ENCODE measurements around the gene CDH23.

Gene CDH23

DNA sequence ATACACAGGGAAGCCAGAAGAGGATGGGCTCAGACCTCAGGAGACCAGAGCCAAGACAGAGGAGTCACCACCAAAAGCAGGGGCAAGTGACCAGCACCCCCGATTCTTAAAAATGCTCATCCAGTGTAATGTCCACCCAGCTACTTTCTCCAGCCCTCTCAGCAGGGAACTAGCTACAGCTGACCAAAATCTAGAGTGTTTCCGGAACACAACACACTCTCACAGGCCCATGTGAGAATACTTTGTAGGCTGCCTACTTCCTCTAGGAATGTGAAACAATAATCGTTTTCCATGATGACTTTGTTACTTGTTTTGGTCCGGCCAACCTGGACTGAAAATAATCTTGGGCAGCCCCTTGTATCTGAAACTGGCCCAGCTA, 439.9 kb downstream of the CDH23 start:
- H3K36me3 ChIP-seq (ENCODE audit: control insufficient read depth, insufficient read depth, low read length): peaks cover 3% of the 10 kb centered on the region
- H3K27me3 ChIP-seq (ENCODE audit: control insufficient read depth, insufficient read depth, low read length, poor library complexity, severe bottlenecking): no peaks in the 10 kb centered on the region
- no peaks in the 10 kb centered on the region for H3K9me3 ChIP-seq (ENCODE audit: control insufficient read depth, low read length)
- H3K27ac ChIP-seq (ENCODE audit: insufficient read depth, low read depth, low read length, poor library complexity, severe bottlenecking): peak overlapping the region; percentile 64
- peaks cover 56% of the 10 kb centered on the region for H3K4me1 ChIP-seq (ENCODE audit: control insufficient read depth, insufficient read depth, low read length)
- no peak overlapping the region for H3K4me3 ChIP-seq (ENCODE audit: insufficient read depth, low read depth, low read length)
- 93% methylated on average over 4 of the region's 4 CpGs for WGBS, 2 experiments

- Histone ChIP-seq H3K4me3 (ENCODE audit: insufficient read depth, low read depth, low read length) (no peak overlapping the region), H3K36me3 (ENCODE audit: control insufficient read depth, insufficient read depth, low read length) (no peaks in the 10 kb centered on the region), H3K4me1 (ENCODE audit: control insufficient read depth, insufficient read depth, low read length) (peaks cover 61% of the 10 kb centered on the region), H3K27ac (ENCODE audit: insufficient read depth, low read depth, low read length, poor library complexity, severe bottlenecking) (no peak overlapping the region), H3K9me3 (ENCODE audit: control insufficient read depth, low read length) (no peaks in the 10 kb centered on the region), H3K27me3 (ENCODE audit: control insufficient read depth, insufficient read depth, low read length, poor library complexity, severe bottlenecking) (no peaks in the 10 kb centered on the region)
- WGBS, 2 experiments: 83 to 84% methylated on average over 17 of the region's 17 CpGs
Observed at GRCh38 chr10:71837098-71837827, 440.5 kb downstream of the CDH23 start.

DNA sequence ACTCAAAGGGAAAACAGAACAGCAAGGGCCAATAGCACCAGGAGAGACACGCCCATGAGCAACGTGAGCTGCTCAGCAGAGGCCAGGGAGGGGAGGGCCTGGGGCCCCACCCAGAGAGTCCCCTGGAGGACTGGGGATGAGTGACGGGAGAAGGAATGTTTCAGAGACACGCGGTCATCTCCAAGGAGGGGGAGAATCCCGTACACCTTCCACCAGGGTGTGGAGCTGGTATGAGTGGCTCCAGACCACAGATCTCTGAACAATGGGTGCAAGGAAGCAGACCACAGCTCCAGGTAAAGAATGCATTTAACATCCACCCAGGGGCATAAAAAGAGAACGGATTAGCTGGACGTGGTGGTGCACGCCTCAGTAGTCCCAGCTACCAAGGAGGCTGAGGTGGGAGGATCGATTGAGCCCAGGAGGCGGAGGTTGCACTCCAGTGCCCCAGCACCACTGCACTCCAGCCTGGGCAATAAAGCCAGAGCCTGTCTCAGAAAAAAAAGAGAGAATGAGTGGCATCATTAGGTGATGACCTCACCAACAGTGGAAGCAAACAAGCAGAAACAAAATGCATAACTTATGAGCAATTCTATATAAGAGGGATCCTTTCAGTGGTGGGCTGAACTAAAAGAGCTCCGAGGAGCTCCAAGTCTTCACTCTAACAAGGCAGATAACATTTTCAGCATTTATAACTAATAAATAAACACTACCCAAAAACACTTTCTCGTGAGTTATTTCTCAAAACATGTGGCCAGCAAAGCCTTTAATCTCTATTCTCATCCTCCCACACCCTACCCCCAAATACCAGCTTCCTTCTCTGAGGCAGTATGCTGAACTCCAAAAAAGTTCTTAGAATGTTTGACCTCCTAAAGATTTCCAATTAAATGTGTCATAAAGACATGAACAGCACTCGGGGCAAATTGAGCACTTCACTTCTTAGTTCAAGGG, 441.8 kb downstream of the CDH23 start:
- Histone ChIP-seq H3K36me3 (ENCODE audit: control insufficient read depth, insufficient read depth, low read length) (no peaks in the 10 kb centered on the region), H3K27me3 (ENCODE audit: control insufficient read depth, insufficient read depth, low read length, poor library complexity, severe bottlenecking) (no peaks in the 10 kb centered on the region), H3K9me3 (ENCODE audit: control insufficient read depth, low read length) (no peaks in the 10 kb centered on the region), H3K4me1 (ENCODE audit: control insufficient read depth, insufficient read depth, low read length) (peaks cover 74% of the 10 kb centered on the region), H3K4me3 (ENCODE audit: insufficient read depth, low read depth, low read length) (no peak overlapping the region), H3K27ac (ENCODE audit: insufficient read depth, low read depth, low read length, poor library complexity, severe bottlenecking) (peak overlapping the region; percentile 91)
- 83 to 85% methylated on average over 14 of the region's 14 CpGs for WGBS, 2 experiments

GRCh38 chr10:71840177-71840957, 443.6 kb downstream of the CDH23 start:
- peak overlapping the region; percentile 16 for H3K4me3 ChIP-seq (ENCODE audit: insufficient read depth, low read depth, low read length)
- 22 to 28% methylated on average over 6 of the region's 6 CpGs for WGBS, 2 experiments
- H3K27ac ChIP-seq (ENCODE audit: insufficient read depth, low read depth, low read length, poor library complexity, severe bottlenecking): peak overlapping the region; percentile 91
- H3K4me1 ChIP-seq (ENCODE audit: control insufficient read depth, insufficient read depth, low read length): peaks cover 76% of the 10 kb centered on the region
- no peaks in the 10 kb centered on the region for H3K36me3 ChIP-seq (ENCODE audit: control insufficient read depth, insufficient read depth, low read length)
- no peaks in the 10 kb centered on the region for H3K9me3 ChIP-seq (ENCODE audit: control insufficient read depth, low read length)
- H3K27me3 ChIP-seq (ENCODE audit: control insufficient read depth, insufficient read depth, low read length, poor library complexity, severe bottlenecking): no peaks in the 10 kb centered on the region

GRCh38 chr10:71840958-71841335, 444.2 kb downstream of the CDH23 start:
- WGBS, 2 experiments: 74 to 76% methylated on average over 4 of the region's 4 CpGs
- Histone ChIP-seq H3K36me3 (ENCODE audit: control insufficient read depth, insufficient read depth, low read length) (no peaks in the 10 kb centered on the region), H3K27ac (ENCODE audit: insufficient read depth, low read depth, low read length, poor library complexity, severe bottlenecking) (peak overlapping the region; percentile 91), H3K4me1 (ENCODE audit: control insufficient read depth, insufficient read depth, low read length) (peaks cover 74% of the 10 kb centered on the region), H3K9me3 (ENCODE audit: control insufficient read depth, low read length) (no peaks in the 10 kb centered on the region), H3K27me3 (ENCODE audit: control insufficient read depth, insufficient read depth, low read length, poor library complexity, severe bottlenecking) (no peaks in the 10 kb centered on the region), H3K4me3 (ENCODE audit: insufficient read depth, low read depth, low read length) (peak overlapping the region; percentile 16)

DNA sequence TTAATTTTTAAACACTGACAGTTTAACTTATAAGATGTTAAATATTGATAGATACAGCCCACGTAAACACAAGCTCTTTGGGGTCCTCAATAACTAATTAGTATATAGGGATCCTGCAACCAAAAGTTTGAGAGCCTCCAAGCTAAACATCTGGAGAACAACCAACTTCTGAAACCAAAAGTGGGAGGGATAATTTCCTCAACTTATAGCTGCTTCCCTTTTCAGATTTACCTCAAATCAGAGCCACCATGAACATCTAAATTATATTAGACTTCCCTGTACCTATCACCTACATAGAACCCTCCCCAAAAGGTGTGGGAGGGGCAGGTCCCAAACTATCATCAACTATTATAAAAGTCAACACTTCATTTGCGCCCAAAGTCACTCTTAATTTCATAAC, 445.7 kb downstream of the CDH23 start:
- WGBS, 2 experiments: 100% methylated on average over 1 to 2 of the region's 2 CpGs
- Histone ChIP-seq H3K36me3 (ENCODE audit: control insufficient read depth, insufficient read depth, low read length) (no peaks in the 10 kb centered on the region), H3K4me1 (ENCODE audit: control insufficient read depth, insufficient read depth, low read length) (peaks cover 59% of the 10 kb centered on the region), H3K27ac (ENCODE audit: insufficient read depth, low read depth, low read length, poor library complexity, severe bottlenecking) (no peak overlapping the region), H3K27me3 (ENCODE audit: control insufficient read depth, insufficient read depth, low read length, poor library complexity, severe bottlenecking) (no peaks in the 10 kb centered on the region), H3K9me3 (ENCODE audit: control insufficient read depth, low read length) (no peaks in the 10 kb centered on the region), H3K4me3 (ENCODE audit: insufficient read depth, low read depth, low read length) (no peak overlapping the region)

- Histone ChIP-seq H3K36me3 (ENCODE audit: control insufficient read depth, insufficient read depth, low read length) (no peaks in the 10 kb centered on the region), H3K4me1 (ENCODE audit: control insufficient read depth, insufficient read depth, low read length) (peaks cover 54% of the 10 kb centered on the region), H3K4me3 (ENCODE audit: insufficient read depth, low read depth, low read length) (no peak overlapping the region), H3K27me3 (ENCODE audit: control insufficient read depth, insufficient read depth, low read length, poor library complexity, severe bottlenecking) (no peaks in the 10 kb centered on the region), H3K27ac (ENCODE audit: insufficient read depth, low read depth, low read length, poor library complexity, severe bottlenecking) (no peak overlapping the region), H3K9me3 (ENCODE audit: control insufficient read depth, low read length) (no peaks in the 10 kb centered on the region)
- 93% methylated on average over 14 of the region's 14 CpGs for WGBS, 2 experiments
Observed at GRCh38 chr10:71842856-71843686, 446.4 kb downstream of the CDH23 start.

DNA sequence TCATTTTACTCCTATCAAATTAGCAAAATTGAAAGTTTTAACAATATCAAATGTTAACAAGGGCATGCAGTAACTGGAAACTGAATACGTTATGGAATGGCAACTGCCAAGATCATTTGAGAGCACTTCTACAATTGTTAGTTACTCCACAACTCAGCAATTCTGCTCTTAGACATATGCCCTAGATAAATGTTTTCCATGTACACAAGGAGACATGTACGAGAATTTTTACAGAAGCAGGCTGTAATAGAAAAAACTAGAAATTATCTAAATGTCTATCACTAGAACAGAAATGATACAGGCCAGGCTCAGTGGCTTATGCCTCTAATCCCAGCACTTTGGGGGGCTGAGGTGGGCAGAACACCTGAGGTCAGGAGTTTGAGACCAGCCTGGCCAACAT, 447.4 kb downstream of the CDH23 start:
- Histone ChIP-seq H3K36me3 (ENCODE audit: control insufficient read depth, insufficient read depth, low read length) (no peaks in the 10 kb centered on the region), H3K4me1 (ENCODE audit: control insufficient read depth, insufficient read depth, low read length) (peaks cover 54% of the 10 kb centered on the region), H3K4me3 (ENCODE audit: insufficient read depth, low read depth, low read length) (no peak overlapping the region), H3K27ac (ENCODE audit: insufficient read depth, low read depth, low read length, poor library complexity, severe bottlenecking) (no peak overlapping the region), H3K9me3 (ENCODE audit: control insufficient read depth, low read length) (no peaks in the 10 kb centered on the region), H3K27me3 (ENCODE audit: control insufficient read depth, insufficient read depth, low read length, poor library complexity, severe bottlenecking) (no peaks in the 10 kb centered on the region)
- WGBS, 2 experiments: 95 to 96% methylated on average over 1 to 2 of the region's 2 CpGs

DNA sequence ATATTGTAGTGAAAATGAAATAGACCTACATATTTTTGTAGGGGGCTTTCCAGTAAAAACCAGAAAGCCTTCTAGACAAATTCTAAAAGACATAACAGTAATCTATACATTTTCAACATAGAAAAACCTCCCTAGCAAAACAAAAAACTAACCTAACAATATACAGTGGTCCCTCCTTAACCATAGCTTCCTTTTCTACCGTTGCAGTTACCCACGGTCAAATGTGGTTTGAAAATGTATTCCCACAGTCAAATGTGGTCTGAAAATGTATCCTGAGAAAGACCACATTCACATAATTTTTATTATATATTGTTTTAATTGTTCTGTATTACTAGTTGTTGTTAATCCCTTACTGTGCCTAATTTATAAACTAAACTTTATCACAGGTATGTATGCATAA, 448.0 kb downstream of the CDH23 start:
- Histone ChIP-seq H3K9me3 (ENCODE audit: control insufficient read depth, low read length) (no peaks in the 10 kb centered on the region), H3K36me3 (ENCODE audit: control insufficient read depth, insufficient read depth, low read length) (no peaks in the 10 kb centered on the region), H3K4me3 (ENCODE audit: insufficient read depth, low read depth, low read length) (no peak overlapping the region), H3K27ac (ENCODE audit: insufficient read depth, low read depth, low read length, poor library complexity, severe bottlenecking) (no peak overlapping the region), H3K4me1 (ENCODE audit: control insufficient read depth, insufficient read depth, low read length) (peaks cover 51% of the 10 kb centered on the region), H3K27me3 (ENCODE audit: control insufficient read depth, insufficient read depth, low read length, poor library complexity, severe bottlenecking) (no peaks in the 10 kb centered on the region)
- 97 to 100% methylated on average over 2 of the region's 2 CpGs for WGBS, 2 experiments

Measured in ectodermal cell (in vitro differentiated cells).